Measurements from ENCODE around the gene ADAMTS2. TPM values are rescaled to one million over a fixed set of nuclear protein-coding genes. Genes with fewer than 3 reads are reported as not detected.

Gene ADAMTS2
- polyA plus RNA-seq, 1 experiment, result 129 TPM

DNA sequence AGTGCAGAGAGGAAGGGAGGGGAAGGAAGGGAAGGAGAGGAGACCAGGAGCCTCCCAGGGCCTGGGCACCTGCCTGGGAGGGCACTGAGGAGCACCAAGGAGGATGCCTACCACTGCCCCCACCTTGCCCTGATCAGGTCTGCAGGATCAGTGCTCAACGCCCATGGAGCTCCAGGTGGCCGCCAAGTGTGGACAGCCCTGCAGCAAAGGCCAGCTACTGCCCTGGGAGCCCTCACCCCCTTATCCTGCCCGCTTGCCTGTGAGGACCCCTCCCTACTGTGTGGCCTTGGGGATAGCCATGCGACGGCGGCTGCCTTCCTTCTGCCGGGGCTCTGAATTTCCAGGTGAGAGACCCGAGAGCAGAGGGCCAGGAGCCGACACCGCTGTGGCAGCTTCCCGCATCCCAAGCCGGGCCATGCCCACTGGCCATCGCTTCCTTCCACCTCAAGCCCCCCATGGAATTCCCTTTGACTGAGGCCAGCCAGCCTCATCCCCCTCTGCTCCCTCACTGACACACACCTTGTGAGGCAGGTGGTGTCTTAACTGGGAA is 12.4 kb downstream of the ADAMTS2 start:
- peaks cover 8% of the 10 kb centered on the region; the same call in 1 of the 2 replicates for H3K36me3 ChIP-seq (ENCODE audit: control insufficient read depth, insufficient read depth, low read length)
- H3K27me3 ChIP-seq (ENCODE audit: control insufficient read depth, insufficient read depth, low read length), result no peaks in the 10 kb centered on the region
- DNase-seq (ENCODE audit: low read depth), result no peak
- ChIA-PET CTCF (interaction anchor here (1.2 kb wide), 2 partner anchors 10 to 110 kb away, joined by 3 to 7 read pairs; no protein-coding TSS in a partner anchor), POLR2A (no interaction called here)
- TF ChIP-seq, protein P1, sequence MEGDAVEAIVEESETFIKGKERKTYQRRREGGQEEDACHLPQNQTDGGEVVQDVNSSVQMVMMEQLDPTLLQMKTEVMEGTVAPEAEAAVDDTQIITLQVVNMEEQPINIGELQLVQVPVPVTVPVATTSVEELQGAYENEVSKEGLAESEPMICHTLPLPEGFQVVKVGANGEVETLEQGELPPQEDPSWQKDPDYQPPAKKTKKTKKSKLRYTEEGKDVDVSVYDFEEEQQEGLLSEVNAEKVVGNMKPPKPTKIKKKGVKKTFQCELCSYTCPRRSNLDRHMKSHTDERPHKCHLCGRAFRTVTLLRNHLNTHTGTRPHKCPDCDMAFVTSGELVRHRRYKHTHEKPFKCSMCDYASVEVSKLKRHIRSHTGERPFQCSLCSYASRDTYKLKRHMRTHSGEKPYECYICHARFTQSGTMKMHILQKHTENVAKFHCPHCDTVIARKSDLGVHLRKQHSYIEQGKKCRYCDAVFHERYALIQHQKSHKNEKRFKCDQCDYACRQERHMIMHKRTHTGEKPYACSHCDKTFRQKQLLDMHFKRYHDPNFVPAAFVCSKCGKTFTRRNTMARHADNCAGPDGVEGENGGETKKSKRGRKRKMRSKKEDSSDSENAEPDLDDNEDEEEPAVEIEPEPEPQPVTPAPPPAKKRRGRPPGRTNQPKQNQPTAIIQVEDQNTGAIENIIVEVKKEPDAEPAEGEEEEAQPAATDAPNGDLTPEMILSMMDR (IDR thresholded peaks at IDR 0.05; ENCODE audit: insufficient read depth, low read depth, low read length), result no peak
- no peak overlapping the region for H3K4me3 ChIP-seq (ENCODE audit: low read depth, low read length)

DNA sequence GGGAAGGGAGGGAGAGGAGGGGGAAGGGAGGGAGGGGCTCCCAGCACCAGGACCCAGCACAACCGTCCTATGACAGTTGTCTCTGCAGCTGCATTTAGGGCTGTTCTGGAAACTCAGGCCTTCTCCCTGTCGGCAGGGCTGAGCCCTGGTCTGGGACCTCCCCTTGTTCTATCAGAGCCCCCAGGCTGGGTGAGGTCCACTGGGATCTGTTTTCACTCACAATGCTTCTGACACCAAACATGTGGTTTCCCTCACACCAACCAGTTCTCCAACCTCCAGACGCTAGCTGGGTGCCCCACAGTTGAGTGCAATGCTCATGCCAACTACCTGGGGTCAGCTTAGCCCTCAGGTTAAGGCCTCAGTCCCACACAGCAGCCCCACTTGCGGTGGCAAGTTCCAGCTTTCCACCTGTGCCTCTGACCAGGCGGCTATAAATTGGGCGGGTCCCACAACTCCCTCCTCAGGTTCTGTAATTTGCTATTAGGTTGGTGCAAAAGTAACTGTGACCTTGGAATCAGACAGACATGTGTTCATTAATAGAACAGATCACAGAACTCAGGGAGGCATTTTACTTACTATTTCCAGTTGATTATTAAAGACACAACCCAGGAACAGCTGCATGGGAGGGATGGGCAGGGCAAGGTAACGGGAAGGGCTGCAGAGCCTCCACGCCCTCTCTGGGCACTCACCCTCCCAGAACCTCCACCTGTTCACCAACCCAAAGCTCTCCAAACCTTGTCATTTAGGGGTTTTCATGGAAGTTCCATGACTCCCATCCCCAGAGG is 13.5 kb downstream of the ADAMTS2 start:
- Histone ChIP-seq H3K36me3 (ENCODE audit: control insufficient read depth, insufficient read depth, low read length) (peaks cover 5% of the 10 kb centered on the region; the same call in 1 of the 2 replicates), H3K4me3 (ENCODE audit: low read depth, low read length) (no peak overlapping the region), H3K27me3 (ENCODE audit: control insufficient read depth, insufficient read depth, low read length) (no peaks in the 10 kb centered on the region)
- ChIA-PET CTCF (interaction anchor here (1.2 kb wide), 2 partner anchors 11 to 109 kb away, joined by 3 to 7 read pairs; no protein-coding TSS in a partner anchor), POLR2A (no interaction called here)
- no peak for DNase-seq (ENCODE audit: low read depth)
- TF ChIP-seq, protein P1 (IDR thresholded peaks at IDR 0.05; ENCODE audit: insufficient read depth, low read depth, low read length), result no peak

- no peaks in the 10 kb centered on the region for H3K27me3 ChIP-seq (ENCODE audit: control insufficient read depth, insufficient read depth, low read length)
- no peak for DNase-seq (ENCODE audit: low read depth)
- ChIA-PET POLR2A (no interaction called here), CTCF (interaction anchor here (1.3 kb wide), 1 partner anchor 12 kb away, joined by 3 read pairs; no protein-coding TSS in a partner anchor)
- H3K36me3 ChIP-seq (ENCODE audit: control insufficient read depth, insufficient read depth, low read length), result peaks cover 3% of the 10 kb centered on the region; the same call in 1 of the 2 replicates
- no peak overlapping the region for H3K4me3 ChIP-seq (ENCODE audit: low read depth, low read length)
- TF ChIP-seq, protein P1 (IDR thresholded peaks at IDR 0.05; ENCODE audit: insufficient read depth, low read depth, low read length), result no peak
Measured at GRCh38 chr5:179330186-179330900, 14.9 kb downstream of the ADAMTS2 start.

GRCh38 chr5:179328291-179328690 is 17.0 kb downstream of the ADAMTS2 start:
- DNase-seq (ENCODE audit: low read depth), result no peak
- no peak overlapping the region for H3K4me3 ChIP-seq (ENCODE audit: low read depth, low read length)
- H3K27me3 ChIP-seq (ENCODE audit: control insufficient read depth, insufficient read depth, low read length), result no peaks in the 10 kb centered on the region
- H3K36me3 ChIP-seq (ENCODE audit: control insufficient read depth, insufficient read depth, low read length), result no peaks in the 10 kb centered on the region; the same call in 1 of the 2 replicates
- POLR2A ChIA-PET, result no interaction called here
- TF ChIP-seq, protein P1 (IDR thresholded peaks at IDR 0.05; ENCODE audit: insufficient read depth, low read depth, low read length), result no peak
- CTCF ChIA-PET, result no interaction called here
